ENCODE results near the gene DNAJC1.
"Not testable (repeated sequence)": the region's sequence is repeated elsewhere in the genome, so short reads cannot be mapped to it uniquely, and the experiment has no call there.

Gene DNAJC1

DNA sequence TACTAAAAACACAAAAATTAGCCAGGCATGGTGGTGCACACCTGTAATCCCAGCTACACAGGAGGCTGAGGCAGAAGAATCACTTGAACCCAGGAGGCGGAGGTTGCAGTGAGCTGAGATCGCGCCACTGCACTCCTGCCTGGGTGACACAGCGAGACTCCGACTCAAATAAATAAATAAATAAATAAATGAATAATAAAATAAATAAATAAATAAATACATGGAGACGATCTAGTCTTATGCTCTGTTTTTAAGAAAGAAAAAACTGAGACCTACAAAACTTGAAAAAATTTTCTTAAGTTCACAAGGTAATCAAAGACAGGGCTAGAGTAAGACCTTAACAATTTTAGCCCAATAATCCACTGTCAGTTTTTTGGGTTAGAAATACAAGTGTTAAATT, 181.3 kb downstream of the DNAJC1 start:
- DNase-seq: not testable (repeated sequence)

DNA sequence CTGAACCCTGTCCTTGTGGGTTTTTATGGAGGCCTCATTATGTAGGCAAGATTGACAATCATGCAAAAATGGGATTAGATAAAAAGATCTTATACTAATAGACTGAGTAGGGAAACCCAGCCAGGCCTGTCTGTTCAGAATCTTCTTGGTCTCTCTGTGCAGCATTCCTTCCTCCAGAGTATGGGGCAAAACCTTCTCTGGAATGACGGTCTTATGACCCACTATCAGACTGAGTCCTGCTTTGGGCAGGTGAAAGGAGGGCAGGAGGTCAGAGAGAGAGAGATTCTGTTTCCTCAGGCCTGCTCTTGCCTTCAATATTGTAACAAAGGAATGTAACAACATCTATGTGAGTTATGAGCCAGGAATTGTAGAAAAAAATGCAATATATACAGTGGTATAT, 182.6 kb downstream of the DNAJC1 start:
- DNase-seq: no peak

DNA sequence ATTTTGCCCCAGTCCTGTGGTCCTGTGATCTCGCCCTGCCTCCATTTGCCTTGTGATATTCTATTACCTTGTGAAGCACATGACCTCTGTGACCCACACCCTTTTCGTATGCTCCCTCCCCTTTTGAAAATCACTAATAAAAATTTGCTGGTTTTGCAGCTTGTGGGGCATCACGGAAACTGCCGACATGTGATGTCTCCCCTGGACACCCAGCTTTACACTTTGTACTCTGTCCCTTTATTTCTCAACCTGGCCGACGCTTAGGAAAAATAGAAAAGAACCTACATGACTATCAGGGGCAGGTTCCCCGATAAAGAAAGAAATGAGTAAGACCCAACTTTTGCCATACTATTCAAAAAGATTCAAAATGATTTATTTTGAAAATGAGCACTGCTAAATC, 185.1 kb downstream of the DNAJC1 start:
- not testable (repeated sequence) for DNase-seq

DNA sequence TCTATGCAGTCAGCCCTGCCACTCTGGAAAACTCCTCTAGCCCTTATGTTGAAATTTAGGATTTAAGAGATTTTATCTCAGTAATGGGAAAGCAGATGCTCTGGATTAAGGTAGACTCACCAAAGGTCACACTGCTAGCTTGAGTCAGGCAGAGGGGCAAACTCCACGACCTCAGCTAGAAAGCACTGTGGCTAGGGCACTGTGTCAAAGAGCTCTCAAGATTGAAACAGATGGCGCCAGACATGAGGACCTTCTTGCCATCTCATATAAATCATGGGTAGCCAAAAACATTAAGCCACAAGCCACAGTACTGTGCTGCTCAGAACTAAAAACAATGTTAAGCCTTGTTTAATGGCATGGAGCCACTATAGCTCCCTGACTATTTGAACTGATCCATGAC, 188.7 kb downstream of the DNAJC1 start:
- DNase-seq: no peak

DNA sequence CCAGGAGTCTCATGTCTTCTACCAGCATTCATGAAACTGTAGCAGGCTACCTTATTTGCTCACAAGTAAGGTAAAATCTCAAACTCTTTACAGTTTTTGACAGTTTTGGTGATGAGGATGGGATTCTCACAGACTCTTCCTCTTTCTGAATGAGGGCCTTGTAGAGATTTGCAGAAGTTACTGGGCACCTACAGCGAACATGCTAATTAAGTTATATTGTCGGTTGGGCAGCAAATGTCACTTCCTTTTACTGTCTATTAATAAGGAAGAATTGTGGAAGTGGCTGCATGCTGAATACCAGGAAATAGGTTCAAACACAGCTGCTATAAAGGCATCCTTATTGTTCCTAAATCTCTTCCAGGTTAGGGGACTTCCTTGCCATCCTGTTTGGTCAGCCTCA, 189.6 kb downstream of the DNAJC1 start:
- DNase-seq: no peak

DNA sequence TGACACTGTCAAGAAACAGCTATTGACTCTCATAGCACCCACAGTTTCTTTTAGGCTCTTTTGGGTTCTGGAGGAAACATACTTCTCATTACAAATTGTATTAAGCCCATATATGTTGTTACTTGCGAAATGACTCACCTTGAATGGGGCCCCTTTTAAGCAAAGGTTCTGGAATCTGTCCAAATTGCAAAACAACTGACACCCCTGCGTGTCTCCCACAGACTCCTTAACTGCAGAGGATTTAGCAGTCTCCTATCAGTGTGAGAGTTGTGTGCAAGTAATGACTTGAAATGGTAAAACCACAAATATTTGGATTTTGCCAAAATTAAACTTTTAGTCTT, 192.3 kb downstream of the DNAJC1 start:
- no peak for DNase-seq

DNA sequence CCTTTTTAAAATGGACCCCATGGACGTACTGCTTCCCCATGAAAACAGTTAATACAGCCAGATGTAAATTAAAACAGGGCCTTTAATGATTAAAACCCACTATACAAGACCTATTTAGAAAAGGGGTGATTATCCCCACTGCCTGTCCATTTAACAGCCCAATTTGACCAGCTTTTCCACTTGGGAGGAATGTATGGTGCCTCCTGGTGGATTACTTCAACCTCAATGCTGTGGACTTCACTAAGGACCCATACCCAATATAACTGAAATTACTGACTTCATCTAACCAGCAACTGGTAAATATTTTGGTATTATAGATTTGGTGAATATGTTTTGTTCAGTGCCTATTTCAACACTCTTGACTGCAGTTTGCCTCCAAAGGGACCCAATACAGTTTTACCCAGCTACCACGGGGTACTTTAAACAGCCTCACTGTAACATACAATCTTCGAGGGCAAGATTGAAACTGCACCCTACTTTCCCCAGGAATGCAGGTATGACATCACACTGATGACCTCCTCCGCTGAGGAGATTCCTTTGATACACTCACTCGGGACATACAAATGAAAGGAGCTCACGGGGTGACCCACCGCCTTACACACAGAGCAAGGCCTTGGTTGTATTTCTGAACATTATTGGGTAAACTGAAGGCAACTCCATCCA, 192.8 kb downstream of the DNAJC1 start:
- no peak for DNase-seq

DNA sequence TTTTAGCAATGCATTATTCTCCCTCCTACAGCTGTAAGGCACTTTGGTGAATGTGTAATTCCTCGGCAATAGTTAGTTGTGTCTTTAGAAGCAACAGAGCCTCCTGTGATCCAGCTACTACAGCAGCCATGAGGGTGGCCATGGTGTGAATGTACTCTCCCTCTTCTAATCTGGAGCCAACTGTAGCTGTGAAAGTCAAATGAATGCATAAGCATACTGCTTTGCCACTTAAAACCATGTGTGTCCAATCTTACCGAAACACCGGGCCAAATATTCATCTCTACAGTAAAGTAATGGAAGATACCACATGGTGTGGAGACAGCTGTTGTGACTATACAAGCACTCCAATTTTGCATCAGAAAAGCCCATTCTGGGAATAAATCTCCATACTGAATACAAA, 195.0 kb downstream of the DNAJC1 start:
- no peak for DNase-seq

DNA sequence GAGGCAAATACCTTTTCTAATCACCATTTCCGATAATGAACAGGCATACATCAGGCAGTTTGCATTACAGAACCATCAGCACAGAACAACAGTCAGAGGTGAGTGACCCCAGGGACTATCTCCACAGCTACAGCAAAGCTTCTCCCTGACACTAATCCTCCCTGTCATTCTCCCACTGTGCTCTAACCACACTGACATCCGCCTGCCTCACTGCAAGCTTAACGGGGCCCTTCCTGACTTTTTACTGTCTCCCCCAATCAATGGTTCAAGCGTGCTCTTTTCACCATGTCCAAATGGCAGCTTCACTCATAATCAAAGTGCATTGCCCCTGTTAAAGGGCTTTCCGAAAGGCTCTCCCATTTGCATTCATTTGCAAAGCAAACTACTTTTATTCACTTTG, 196.3 kb downstream of the DNAJC1 start:
- no peak for DNase-seq

DNA sequence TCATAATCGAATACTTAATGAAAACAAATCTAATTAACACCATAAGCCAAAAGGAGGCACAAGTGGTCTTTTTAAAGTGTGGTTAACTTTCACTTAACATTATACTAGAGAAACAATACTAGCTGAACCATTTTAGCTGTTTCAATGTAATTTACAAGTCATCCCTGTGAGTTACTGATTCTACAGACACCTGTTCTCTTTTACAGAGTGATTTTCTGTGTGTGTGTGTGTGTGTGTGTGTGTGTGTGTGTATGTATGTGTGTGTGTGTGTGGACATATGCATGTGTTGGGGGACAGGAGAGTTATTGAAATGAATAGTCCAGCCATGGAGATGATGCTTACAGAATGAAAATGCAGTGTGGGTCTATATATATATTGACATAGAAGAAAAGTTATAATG, 200.2 kb downstream of the DNAJC1 start:
- DNase-seq: no peak

DNA sequence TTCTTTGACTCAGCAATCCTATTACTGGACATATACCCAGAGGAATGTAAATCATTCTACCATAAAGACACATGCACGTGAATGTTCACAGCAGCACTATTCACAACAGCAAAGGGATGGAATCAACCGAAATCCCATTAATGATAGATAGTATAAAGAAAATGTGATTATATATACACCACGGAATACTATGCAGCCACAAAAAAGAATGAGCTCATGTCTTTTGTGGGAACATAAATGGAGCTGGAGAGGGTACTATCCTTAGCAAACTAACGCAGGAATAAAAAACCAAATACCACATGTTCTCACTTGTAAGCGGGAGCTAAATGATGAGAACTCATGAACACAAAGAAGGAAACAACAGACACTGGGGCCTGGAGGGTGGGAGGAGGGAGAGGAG, 201.9 kb downstream of the DNAJC1 start:
- no peak for DNase-seq

DNA sequence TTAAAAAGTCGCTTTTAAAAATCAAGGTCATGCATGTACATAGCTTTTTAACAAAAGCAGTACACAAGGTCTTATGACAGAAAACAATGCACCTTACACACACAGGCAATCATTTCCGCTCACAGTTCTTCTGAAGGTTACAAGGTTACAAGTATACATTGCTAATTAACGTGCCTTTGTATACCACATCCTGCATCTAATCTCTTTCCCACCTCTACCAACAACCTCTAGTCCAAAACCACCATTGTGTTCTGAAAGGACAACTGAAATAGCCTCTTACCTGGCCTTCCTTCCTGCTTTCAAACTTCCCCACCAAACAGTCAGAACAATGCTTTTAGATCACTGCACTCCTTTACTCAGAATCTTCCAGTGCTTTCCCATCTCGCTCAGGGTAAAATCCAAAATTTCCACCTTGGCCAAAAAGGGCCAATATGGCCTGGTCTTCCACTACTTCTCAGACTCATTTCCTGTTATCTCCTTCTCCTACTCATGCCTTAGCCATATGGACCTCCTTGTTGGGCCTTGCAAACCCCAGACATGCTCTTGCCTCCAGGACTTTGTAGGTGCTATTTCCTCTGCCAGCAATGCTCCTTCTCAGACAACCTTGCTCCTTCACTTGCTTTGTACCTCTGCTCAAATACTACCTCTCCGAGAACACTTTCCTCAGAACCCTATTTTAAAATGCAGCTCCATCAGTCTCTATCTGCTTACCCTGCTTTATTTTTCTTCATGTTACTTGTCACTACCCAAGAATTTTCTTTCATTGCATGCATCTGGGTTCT, 205.4 kb downstream of the DNAJC1 start:
- DNase-seq: no peak

DNA sequence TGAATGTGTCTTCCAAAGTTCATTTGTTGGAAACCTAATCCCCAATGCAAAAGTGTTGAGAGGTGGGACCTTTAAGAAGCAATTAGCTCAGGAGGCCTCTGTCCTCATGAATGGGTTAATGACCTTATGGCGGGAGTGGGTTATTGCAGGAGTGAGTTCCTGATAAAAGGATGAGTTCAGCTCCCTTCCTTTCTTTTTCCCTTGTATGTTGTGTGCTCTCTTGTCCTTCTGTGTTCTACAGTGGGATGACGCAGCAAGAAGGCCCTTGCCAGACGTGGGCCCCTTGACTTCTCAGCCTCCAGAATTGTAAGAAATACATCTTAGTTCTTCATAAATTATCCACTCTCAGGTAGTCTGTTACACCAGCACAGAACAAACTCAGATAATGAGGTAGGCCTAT, 206.0 kb downstream of the DNAJC1 start:
- no peak for DNase-seq

DNA sequence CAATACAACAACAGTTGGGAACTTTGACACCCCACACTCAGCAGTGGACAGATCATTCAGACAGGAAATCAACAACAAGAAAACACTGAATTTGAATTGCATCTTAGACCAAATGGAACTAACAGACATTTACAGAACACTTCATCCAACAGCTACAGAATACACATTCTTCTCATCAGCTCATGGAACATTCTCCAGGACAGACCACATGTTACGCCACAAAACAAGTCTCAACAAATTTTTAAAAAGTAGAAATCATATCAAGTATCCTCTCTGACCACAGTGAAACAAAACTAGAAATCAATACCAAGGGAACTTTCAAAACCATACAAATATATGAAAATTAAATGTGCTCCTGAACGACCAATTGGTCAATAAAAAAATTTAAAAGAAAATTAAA, 212.3 kb downstream of the DNAJC1 start:
- no peak for DNase-seq

DNA sequence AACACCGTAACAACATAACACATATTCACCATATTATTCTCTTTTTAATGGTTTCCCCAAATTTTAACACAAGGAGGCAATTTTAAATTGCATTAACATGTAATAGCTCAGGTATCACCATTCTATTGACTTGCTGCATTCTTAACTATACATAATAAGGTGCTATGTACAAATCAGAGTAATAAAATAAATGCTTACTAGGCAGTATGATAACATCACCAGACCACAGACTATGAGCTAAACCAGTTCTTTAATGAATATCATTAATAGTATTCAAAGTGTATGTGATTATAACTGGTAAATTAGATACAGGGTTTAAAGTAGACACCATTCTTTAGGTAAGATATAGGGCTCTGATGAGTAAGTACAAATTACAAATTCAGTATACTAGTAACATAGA, 226.6 kb downstream of the DNAJC1 start:
- no peak for DNase-seq

DNA sequence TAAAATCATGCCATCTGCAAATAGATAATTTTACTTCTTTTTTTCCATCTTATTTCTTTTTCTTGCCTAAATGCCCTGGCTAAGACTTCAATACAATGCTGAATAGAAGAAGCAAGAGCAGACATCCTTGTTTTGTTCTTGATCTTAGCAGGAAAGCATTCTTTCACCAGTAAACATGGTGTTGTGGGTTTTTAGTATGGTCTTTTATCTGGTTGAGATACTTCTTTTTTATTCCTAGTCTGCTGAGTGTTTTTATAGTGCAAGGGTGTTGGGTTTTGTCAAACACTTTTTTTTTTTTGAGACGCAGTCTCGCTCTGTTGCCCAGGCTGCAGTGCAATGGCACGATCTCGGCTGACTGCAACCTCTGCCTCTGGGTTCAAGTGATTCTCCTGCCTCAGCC, 232.3 kb downstream of the DNAJC1 start:
- DNase-seq: no peak

DNA sequence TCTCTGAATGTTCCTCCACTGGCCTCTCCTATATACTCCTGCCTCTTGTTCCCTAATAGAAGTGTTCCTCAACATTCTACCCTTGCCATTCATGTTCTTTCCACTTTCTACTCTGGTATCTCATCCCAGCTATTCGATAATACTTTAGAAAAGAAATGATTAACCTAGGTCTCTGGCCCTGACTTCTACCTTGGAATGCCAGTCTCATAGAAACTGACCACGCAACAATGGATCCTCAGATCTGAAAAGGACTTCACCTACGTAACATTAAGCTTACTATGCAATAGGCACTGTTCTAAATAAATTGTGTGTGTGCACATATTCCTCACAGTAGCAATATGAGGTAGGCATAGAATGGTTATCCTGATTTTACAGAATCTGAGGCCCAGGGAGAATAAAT, 234.5 kb downstream of the DNAJC1 start:
- no peak for DNase-seq

DNA sequence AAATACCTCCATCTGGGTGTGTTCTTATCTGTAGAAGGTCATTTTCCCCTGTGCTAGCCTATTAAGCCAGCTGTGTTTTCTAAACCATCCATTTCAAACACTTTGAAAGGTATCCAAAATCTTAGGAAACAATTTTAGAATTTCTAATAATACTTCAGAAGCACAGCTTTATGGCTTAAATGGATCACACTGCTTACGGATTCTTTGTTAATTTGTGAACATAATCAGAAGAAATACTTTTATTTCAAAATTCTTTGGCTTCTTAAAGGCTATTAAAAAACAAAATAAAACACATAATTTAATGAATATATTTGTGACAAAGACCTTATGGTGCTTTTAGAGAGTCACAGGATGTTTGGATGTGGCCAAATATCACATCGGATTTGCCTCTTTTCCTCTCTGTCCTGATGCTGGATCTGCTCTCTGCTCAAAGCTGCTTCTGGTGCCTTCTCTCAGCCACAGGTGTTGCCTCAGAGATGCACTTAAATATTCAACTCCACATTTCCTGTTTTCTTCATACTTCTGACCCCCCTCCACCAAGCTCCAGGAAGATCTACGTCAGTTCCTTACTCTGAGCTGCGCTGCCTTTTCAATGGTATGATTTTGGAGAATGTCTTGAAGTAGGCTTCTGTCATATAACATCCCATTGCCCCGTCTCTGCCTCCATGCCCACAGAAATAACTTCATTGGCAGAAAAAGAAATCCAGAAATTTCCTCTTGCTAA, 238.9 kb downstream of the DNAJC1 start:
- DNase-seq: no peak

DNA sequence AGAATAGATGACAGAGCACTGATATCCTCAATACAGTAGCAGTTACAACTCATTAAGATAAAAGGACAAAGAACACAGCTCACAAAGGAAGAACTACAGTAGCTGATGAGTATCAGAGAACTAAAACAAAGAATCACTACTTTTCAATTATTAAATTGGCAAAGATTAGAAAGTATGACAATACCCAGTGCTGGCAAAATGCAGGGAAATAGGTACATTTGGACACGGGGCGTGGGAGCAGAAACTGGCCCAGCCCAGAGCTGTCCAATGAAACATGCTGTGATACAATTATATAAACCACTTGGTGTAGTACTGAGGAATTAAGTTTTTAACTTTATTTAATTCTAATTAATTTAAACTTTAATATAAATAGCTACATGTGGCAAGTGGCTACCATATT, 243.2 kb downstream of the DNAJC1 start:
- DNase-seq: no peak

DNA sequence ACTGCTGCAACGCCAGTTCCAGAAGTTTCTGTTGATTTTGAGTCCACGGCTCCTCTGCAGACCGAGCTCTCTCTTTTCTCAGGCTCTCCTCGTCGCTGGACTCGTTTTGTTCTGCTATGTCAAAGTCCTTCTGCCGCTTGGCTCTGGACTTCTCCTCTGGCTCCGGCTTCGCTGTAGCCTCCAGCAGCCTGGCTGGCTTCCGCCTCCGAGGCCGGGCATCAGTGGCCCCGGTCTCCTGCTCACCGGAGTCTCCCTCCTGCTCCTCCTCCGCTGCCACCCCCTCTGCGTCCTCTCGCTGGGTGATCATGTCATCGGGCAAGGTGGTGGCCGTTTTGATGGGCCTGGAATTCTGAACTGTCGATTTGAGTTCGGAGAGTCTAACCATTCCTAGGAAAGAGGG, 244.3 kb downstream of the DNAJC1 start:
- DNase-seq: no peak

DNA sequence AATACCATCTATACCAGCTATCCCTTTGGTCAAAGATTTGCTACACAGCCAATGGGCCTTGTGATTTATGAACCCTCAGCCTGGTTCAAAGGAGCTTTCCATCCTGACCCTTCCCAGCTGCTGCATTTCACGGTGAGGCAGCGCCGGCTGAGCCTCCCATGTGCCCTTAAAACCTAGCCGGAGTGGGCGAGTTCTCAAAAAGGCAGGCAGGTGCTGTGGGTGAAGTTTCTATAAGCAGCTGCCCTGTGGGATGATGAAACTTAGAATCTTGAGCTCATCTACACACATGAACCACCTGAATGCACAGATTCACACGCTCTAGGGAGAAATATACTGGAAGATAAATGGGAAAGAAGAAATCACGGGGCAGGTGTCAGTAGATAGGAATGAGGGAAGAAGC, 244.8 kb downstream of the DNAJC1 start:
- no peak for DNase-seq

DNA sequence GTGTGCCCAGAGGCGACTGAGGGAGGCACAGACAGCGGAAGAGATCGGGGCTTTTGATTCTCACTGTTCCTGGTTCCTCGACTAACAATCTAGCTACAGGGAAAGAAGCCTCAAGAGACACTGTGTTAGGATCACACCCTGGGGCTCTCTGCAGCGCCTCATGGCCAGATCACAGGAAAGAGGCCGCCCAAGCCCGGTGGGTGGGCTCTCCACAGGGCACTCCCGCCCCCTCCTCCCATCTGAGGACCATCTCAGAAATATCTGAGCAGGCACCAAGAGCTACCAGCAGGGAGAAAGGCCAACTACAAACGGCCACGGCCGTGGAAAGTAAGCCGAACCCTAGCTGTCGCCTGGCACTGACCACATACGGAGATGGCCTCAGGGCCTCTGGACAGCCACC, 245.3 kb downstream of the DNAJC1 start:
- DNase-seq: no peak

DNA sequence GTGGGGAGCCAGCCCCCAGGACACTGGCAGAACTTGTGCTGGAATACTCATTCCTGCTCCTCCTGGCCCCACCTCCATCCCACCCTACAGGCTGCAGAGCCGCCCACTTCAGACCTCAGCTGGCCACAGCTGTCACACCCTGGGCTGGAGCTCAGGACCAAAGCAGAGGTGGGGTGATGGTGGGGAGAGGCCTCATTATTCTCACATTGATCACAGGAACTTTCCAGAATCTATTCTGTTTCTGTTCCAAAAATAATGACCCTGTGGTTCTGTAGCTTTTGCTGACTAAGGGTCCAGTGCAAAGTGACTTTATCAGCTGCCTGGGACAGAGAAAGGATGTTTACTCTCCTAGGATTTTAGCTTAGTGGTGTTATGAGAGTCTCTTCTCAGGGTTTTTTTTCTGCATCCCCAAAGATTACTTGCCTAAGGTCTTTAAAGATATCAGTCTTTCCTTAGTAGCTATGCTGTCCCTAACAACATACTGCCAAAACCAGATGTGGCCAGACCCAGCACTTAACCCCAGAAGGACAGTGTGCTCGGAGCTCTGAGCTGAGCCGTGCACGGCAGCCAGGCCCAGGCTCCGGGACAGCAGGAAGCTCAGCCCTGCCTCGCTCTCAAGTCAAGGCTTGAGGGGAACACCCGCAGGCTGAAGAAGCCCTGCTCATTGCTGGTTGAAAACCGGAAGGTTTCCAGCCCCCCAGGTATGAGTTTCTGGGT, 246.2 kb downstream of the DNAJC1 start:
- no peak for DNase-seq

DNA sequence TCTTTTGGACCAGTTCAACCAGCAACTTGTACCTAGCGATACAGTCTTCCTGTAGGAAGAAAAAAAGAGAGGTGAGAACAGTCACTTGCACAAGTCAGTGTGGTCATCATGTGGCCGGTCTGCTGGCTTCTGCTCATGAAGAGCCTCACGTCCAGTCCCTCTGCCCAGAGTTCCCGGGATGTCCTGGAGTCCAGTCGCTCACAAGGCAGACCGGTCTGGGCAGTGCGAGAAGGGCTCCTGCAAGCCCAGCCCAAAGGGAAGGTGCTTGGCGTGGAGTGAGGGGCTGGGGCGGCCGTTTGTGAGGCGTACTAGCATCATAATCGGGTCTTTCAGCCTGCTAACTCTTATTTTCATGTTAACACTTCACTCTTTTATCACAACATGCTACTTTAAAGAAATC, 246.8 kb downstream of the DNAJC1 start:
- DNase-seq: no peak

All from activated T-cell treated with anti-CD3 and anti-CD28 coated beads, Interleukin-2, amount 50 U/mL, for 1 hour (primary cell).